CD4-positive, alpha-beta T cell treated with Interleukin-4 for 4 hours (primary cell): ENCODE results near the gene CSTA.
"Not testable (repeated sequence)": the region's sequence is repeated elsewhere in the genome, so short reads cannot be mapped to it uniquely, and the experiment has no call there.

ENCODE experiments used
- DNase-seq: peaks from one replicate; pipeline ENCODE4 v3.0.0-alpha.2; 2020

The CSTA gene

GRCh38 chr3:122322095-122323075 is 2.7 kb upstream of the CSTA start:
- peak; percentile 54 for DNase-seq

- no peak for DNase-seq
Observed at GRCh38 chr3:122325769-122326168, 721 bp downstream of the CSTA start.

GRCh38 chr3:122331886-122332285 is 6.8 kb downstream of the CSTA start:
- no peak for DNase-seq

GRCh38 chr3:122332551-122332950 is 7.5 kb downstream of the CSTA start:
- no peak for DNase-seq

GRCh38 chr3:122342803-122343202 is 17.8 kb downstream of the CSTA start:
- no peak for DNase-seq

- no peak for DNase-seq
Observed at GRCh38 chr3:122343654-122344053, 18.6 kb downstream of the CSTA start.

- DNase-seq: no peak
Observed at GRCh38 chr3:122349171-122349570, 24.1 kb downstream of the CSTA start.

GRCh38 chr3:122350814-122351418 is 25.9 kb downstream of the CSTA start:
- no peak for DNase-seq

GRCh38 chr3:122351612-122352011 is 26.6 kb downstream of the CSTA start:
- DNase-seq: no peak

- DNase-seq: no peak
Observed at GRCh38 chr3:122353215-122353614, 28.2 kb downstream of the CSTA start.

GRCh38 chr3:122353893-122354401 is 28.9 kb downstream of the CSTA start:
- DNase-seq: no peak

GRCh38 chr3:122355612-122356011 is 30.6 kb downstream of the CSTA start:
- DNase-seq: no peak

GRCh38 chr3:122356402-122356801 is 31.4 kb downstream of the CSTA start:
- DNase-seq: peak; percentile 9

GRCh38 chr3:122357828-122358702 is 33.0 kb downstream of the CSTA start:
- DNase-seq: no peak

GRCh38 chr3:122358703-122359032 is 33.6 kb downstream of the CSTA start:
- DNase-seq: no peak

- DNase-seq: no peak
Observed at GRCh38 chr3:122362026-122362425, 37.0 kb downstream of the CSTA start.

GRCh38 chr3:122364490-122364889 is 39.4 kb downstream of the CSTA start:
- DNase-seq: no peak

- DNase-seq: no peak
Observed at GRCh38 chr3:122365073-122365472, 40.0 kb downstream of the CSTA start.

GRCh38 chr3:122365582-122366378 is 40.7 kb downstream of the CSTA start:
- DNase-seq: not testable (repeated sequence)

GRCh38 chr3:122366379-122366749 is 41.3 kb downstream of the CSTA start:
- no peak for DNase-seq

GRCh38 chr3:122374034-122374433 is 49.0 kb downstream of the CSTA start:
- no peak for DNase-seq

- no peak for DNase-seq
Observed at GRCh38 chr3:122377975-122378374, 52.9 kb downstream of the CSTA start.
